HG03159 (cell line): Measurements from ENCODE around the gene DECR2.
"Not testable (repeated sequence)": the region's sequence is repeated elsewhere in the genome, so short reads cannot be mapped to it uniquely, and the experiment has no call there.

Experiments used
- ATAC-seq: cut with Tn5 transposase; IDR thresholded peaks from one replicate; pipeline ENCODE4 v1.9.1; 2021; ENCODE audit warnings: mild to moderate bottlenecking, moderate library complexity; ENCODE audit not compliant: unreplicated experiment

Gene DECR2

GRCh38 chr16:401468-402348 is at the start of gene DECR2:
DECR2 (plus strand) TSS chr16:401885; CDS start chr16:401964, 79 bp downstream.
- ATAC-seq, result peak; percentile 69

GRCh38 chr16:352547-353403 is 48.9 kb upstream of the DECR2 start, which contains the start of gene AXIN1:
AXIN1 (minus strand) TSS chr16:352723; CDS start chr16:347025, 5,698 bp downstream.
- ATAC-seq, result peak; percentile 54

GRCh38 chr16:353404-354290 is 48.0 kb upstream of the DECR2 start:
- no peak for ATAC-seq

GRCh38 chr16:354291-354881 is 47.3 kb upstream of the DECR2 start:
- no peak for ATAC-seq

- no peak for ATAC-seq
Observed at GRCh38 chr16:354971-355461, 46.7 kb upstream of the DECR2 start.

- ATAC-seq, result no peak
Observed at GRCh38 chr16:356741-357140, 44.9 kb upstream of the DECR2 start.

GRCh38 chr16:359067-359763 is 42.5 kb upstream of the DECR2 start:
- no peak for ATAC-seq

- ATAC-seq, result no peak
Observed at GRCh38 chr16:359871-360697, 41.6 kb upstream of the DECR2 start.

GRCh38 chr16:360698-361336 is 40.9 kb upstream of the DECR2 start:
- no peak for ATAC-seq

- no peak for ATAC-seq
Observed at GRCh38 chr16:361341-361871, 40.3 kb upstream of the DECR2 start.

GRCh38 chr16:361872-362701 is 39.6 kb upstream of the DECR2 start:
- ATAC-seq, result peak; percentile 47

GRCh38 chr16:362702-362999 is 39.0 kb upstream of the DECR2 start:
- not testable (repeated sequence) for ATAC-seq

GRCh38 chr16:363110-363765 is 38.4 kb upstream of the DECR2 start:
- ATAC-seq, result no peak

- ATAC-seq, result no peak
Observed at GRCh38 chr16:363766-364490, 37.8 kb upstream of the DECR2 start.

GRCh38 chr16:364595-365491 is 36.8 kb upstream of the DECR2 start:
- ATAC-seq, result no peak
